Activated naive CD4-positive, alpha-beta T cell treated with anti-CD3 and anti-CD28 coated beads, Interleukin-2, amount 10 ng/mL, durations not matched to agents 7 days and 5 days (primary cell): Measurements from ENCODE around the gene RAX2.
A peak's percentile ranks its signal among the peaks of the same experiment; 100 is the strongest.

Experiments
- CTCF ChIA-PET: fragments of 350-600 bp; sonication (Branson Sonifier 250); formaldehyde crosslinking; loops from one replicate; lab custom pipeline; 2021; ENCODE audit warnings: antibody characterized with exemption; lab: Charles Lee
- DNase-seq: peaks from one replicate; pipeline ENCODE4 v3.0.0-alpha.2; 2020
- H3K27ac Mint-ChIP-seq: one replicate; pipeline ENCODE4 v1.8.0; 2021; ENCODE audit warnings: mild to moderate bottlenecking, moderate library complexity, mixed read lengths
- H3K27me3 Mint-ChIP-seq: one replicate; pipeline ENCODE4 v1.8.0; 2021; ENCODE audit warnings: mild to moderate bottlenecking, mixed read lengths
- H3K36me3 Mint-ChIP-seq: one replicate; pipeline ENCODE4 v1.8.0; 2021; ENCODE audit warnings: mixed read lengths
- H3K4me1 Mint-ChIP-seq: one replicate; pipeline ENCODE4 v1.8.0; 2021; ENCODE audit warnings: mixed read lengths
- H3K4me3 Mint-ChIP-seq: one replicate; pipeline ENCODE4 v1.8.0; 2021; ENCODE audit warnings: mild to moderate bottlenecking, moderate library complexity, mixed read lengths
- H3K9me3 Mint-ChIP-seq: one replicate; pipeline ENCODE4 v1.8.0; 2021; ENCODE audit warnings: mixed read lengths

RAX2 gene

GRCh38 chr19:3732108-3732507, 39.9 kb downstream of the RAX2 start:
- no peak overlapping the region for H3K4me3 Mint-ChIP-seq
- H3K9me3 Mint-ChIP-seq, result no peaks in the 10 kb centered on the region
- CTCF ChIA-PET, result no interaction called here
- peaks cover 11% of the 10 kb centered on the region for H3K27me3 Mint-ChIP-seq
- H3K27ac Mint-ChIP-seq, result no peak overlapping the region
- no peak for DNase-seq
- no peaks in the 10 kb centered on the region for H3K4me1 Mint-ChIP-seq
- H3K36me3 Mint-ChIP-seq, result no peaks in the 10 kb centered on the region

- CTCF ChIA-PET, result no interaction called here
Observed at GRCh38 chr19:3730457-3730958, 41.5 kb downstream of the RAX2 start.

GRCh38 chr19:3725640-3726310, 46.3 kb downstream of the RAX2 start:
- Mint-ChIP-seq H3K9me3 (no peaks in the 10 kb centered on the region), H3K27ac (no peak overlapping the region), H3K36me3 (no peaks in the 10 kb centered on the region), H3K27me3 (peaks cover 55% of the 10 kb centered on the region), H3K4me1 (peaks cover 10% of the 10 kb centered on the region), H3K4me3 (no peak overlapping the region)
- CTCF ChIA-PET, result interaction anchor here (0.6 kb wide), 1 partner anchor 30 kb away, joined by 3 read pairs; no protein-coding TSS in a partner anchor
- no peak for DNase-seq

More at GRCh38 chr19:3730457-3730958, 41.5 kb downstream of the RAX2 start:
- Mint-ChIP-seq H3K36me3 (no peaks in the 10 kb centered on the region), H3K4me3 (no peak overlapping the region), H3K27ac (no peak overlapping the region), H3K4me1 (no peaks in the 10 kb centered on the region), H3K9me3 (no peaks in the 10 kb centered on the region), H3K27me3 (peaks cover 19% of the 10 kb centered on the region)
- no peak for DNase-seq

- DNase-seq, result no peak
- H3K27ac Mint-ChIP-seq, result no peak overlapping the region
Observed at GRCh38 chr19:3725121-3725520, 46.9 kb downstream of the RAX2 start.

GRCh38 chr19:3723883-3724282, 48.1 kb downstream of the RAX2 start:
- Mint-ChIP-seq H3K27me3 (peaks cover 74% of the 10 kb centered on the region), H3K4me3 (no peak overlapping the region), H3K4me1 (peaks cover 16% of the 10 kb centered on the region), H3K9me3 (no peaks in the 10 kb centered on the region), H3K27ac (no peak overlapping the region), H3K36me3 (no peaks in the 10 kb centered on the region)
- DNase-seq, result no peak
- CTCF ChIA-PET, result interaction anchor here (1.2 kb wide), 1 partner anchor 56 kb away, joined by 3 read pairs; no protein-coding TSS in a partner anchor

More at GRCh38 chr19:3725121-3725520, 46.9 kb downstream of the RAX2 start:
- H3K36me3 Mint-ChIP-seq, result no peaks in the 10 kb centered on the region
- peaks cover 13% of the 10 kb centered on the region for H3K4me1 Mint-ChIP-seq
- no peaks in the 10 kb centered on the region for H3K9me3 Mint-ChIP-seq
- H3K4me3 Mint-ChIP-seq, result no peak overlapping the region
- H3K27me3 Mint-ChIP-seq, result peaks cover 62% of the 10 kb centered on the region
- CTCF ChIA-PET, result interaction anchor here (0.6 kb wide), 1 partner anchor 31 kb away, joined by 3 read pairs; no protein-coding TSS in a partner anchor

- H3K4me1 Mint-ChIP-seq, result peaks cover 16% of the 10 kb centered on the region
- CTCF ChIA-PET, result no interaction called here
- H3K36me3 Mint-ChIP-seq, result no peaks in the 10 kb centered on the region
- no peak overlapping the region for H3K27ac Mint-ChIP-seq
- no peaks in the 10 kb centered on the region for H3K9me3 Mint-ChIP-seq
- peaks cover 77% of the 10 kb centered on the region for H3K27me3 Mint-ChIP-seq
- no peak for DNase-seq
- H3K4me3 Mint-ChIP-seq, result peak overlapping the region; percentile 40
Observed at GRCh38 chr19:3723110-3723488, 48.9 kb downstream of the RAX2 start.

- no peaks in the 10 kb centered on the region for H3K36me3 Mint-ChIP-seq
- H3K27ac Mint-ChIP-seq, result no peak overlapping the region
- H3K4me3 Mint-ChIP-seq, result no peak overlapping the region
- CTCF ChIA-PET, result interaction anchor here (0.6 kb wide), 1 partner anchor 1999 kb away, joined by 4 read pairs; no protein-coding TSS in a partner anchor
- no peaks in the 10 kb centered on the region for H3K9me3 Mint-ChIP-seq
- peaks cover 80% of the 10 kb centered on the region for H3K27me3 Mint-ChIP-seq
- no peak for DNase-seq
- H3K4me1 Mint-ChIP-seq, result peaks cover 16% of the 10 kb centered on the region
Observed at GRCh38 chr19:3722443-3723109, 49.5 kb downstream of the RAX2 start.

GRCh38 chr19:3721887-3722442, 50.1 kb downstream of the RAX2 start:
- no peak overlapping the region for H3K27ac Mint-ChIP-seq
- H3K9me3 Mint-ChIP-seq, result no peaks in the 10 kb centered on the region
- peak overlapping the region; percentile 33 for H3K4me3 Mint-ChIP-seq
- DNase-seq, result no peak
- H3K36me3 Mint-ChIP-seq, result no peaks in the 10 kb centered on the region
- CTCF ChIA-PET, result interaction anchor here (0.6 kb wide), 1 partner anchor 1999 kb away, joined by 4 read pairs; no protein-coding TSS in a partner anchor
- peaks cover 16% of the 10 kb centered on the region for H3K4me1 Mint-ChIP-seq
- peaks cover 80% of the 10 kb centered on the region for H3K27me3 Mint-ChIP-seq

- peaks cover 80% of the 10 kb centered on the region for H3K27me3 Mint-ChIP-seq
- no peaks in the 10 kb centered on the region for H3K9me3 Mint-ChIP-seq
- peaks cover 16% of the 10 kb centered on the region for H3K4me1 Mint-ChIP-seq
- no peaks in the 10 kb centered on the region for H3K36me3 Mint-ChIP-seq
- H3K4me3 Mint-ChIP-seq, result peak overlapping the region; percentile 64
- no peak overlapping the region for H3K27ac Mint-ChIP-seq
- peak; percentile 92 for DNase-seq
- CTCF ChIA-PET, result interaction anchor here (1.2 kb wide), 1 partner anchor 17 kb away, joined by 3 read pairs; no protein-coding TSS in a partner anchor
Observed at GRCh38 chr19:3721131-3721886, 50.7 kb downstream of the RAX2 start.

- Mint-ChIP-seq H3K36me3 (no peaks in the 10 kb centered on the region), H3K4me3 (no peak overlapping the region), H3K9me3 (no peaks in the 10 kb centered on the region), H3K4me1 (peaks cover 16% of the 10 kb centered on the region), H3K27me3 (peaks cover 72% of the 10 kb centered on the region), H3K27ac (no peak overlapping the region)
- CTCF ChIA-PET, result interaction anchor here (1.2 to 1.7 kb wide), 2 partner anchors 13 to 16 kb away, joined by 3 to 6 read pairs; partner anchors contain the start of gene TJP3
- no peak for DNase-seq
Observed at GRCh38 chr19:3720349-3720917, 51.6 kb downstream of the RAX2 start.

GRCh38 chr19:3719868-3720267, 52.2 kb downstream of the RAX2 start:
- Mint-ChIP-seq H3K27me3 (peaks cover 66% of the 10 kb centered on the region), H3K4me1 (peaks cover 16% of the 10 kb centered on the region), H3K9me3 (no peaks in the 10 kb centered on the region), H3K27ac (no peak overlapping the region), H3K36me3 (no peaks in the 10 kb centered on the region), H3K4me3 (no peak overlapping the region)
- DNase-seq, result no peak
- CTCF ChIA-PET, result interaction anchor here (1.2 to 1.7 kb wide), 2 partner anchors 12 to 16 kb away, joined by 3 to 6 read pairs; partner anchors contain the start of gene TJP3
